Fibroblast of the aortic adventitia (primary cell): Measurements from ENCODE around the gene F11R. TPM values are rescaled to one million over a fixed set of nuclear protein-coding genes. Genes with fewer than 3 reads are reported as not detected.
A peak's percentile ranks its signal among the peaks of the same experiment; 100 is the strongest.

ENCODE experiments used
- DNase-seq: peaks from one replicate; pipeline ENCODE4 v3.0.0-alpha.2; 2010; ENCODE audit warnings: low read depth
- H3K4me3 ChIP-seq: 2 replicates; pipeline ENCODE4 v1.5.1; 2011; ENCODE audit warnings: low read depth, mild to moderate bottlenecking, control low read depth, low read length, moderate library complexity
- CTCF ChIP-seq: IDR thresholded peaks from 2 replicates; pipeline ENCODE4 v1.5.1; 2011; ENCODE audit warnings: mild to moderate bottlenecking, low read length, control low read depth, inconsistent platforms; ENCODE audit not compliant: insufficient read depth
- total RNA-seq: library from RNA; depleted of rRNA; stranded (reverse); fragments of >200 nt; gene quantifications from 2 replicates; pipeline ENCODE4 v1.2.3, GENCODE V29; 2012; ENCODE audit warnings: low replicate concordance

Gene F11R
- total RNA-seq, 1 donor, result 0.36 TPM

GRCh38 chr1:161039546-161039945 is 18.6 kb upstream of the F11R start:
- H3K4me3 ChIP-seq, result no peak overlapping the region
- TF ChIP-seq CTCF, result no peak

GRCh38 chr1:161039154-161039545 is 18.2 kb upstream of the F11R start:
- H3K4me3 ChIP-seq, result peak overlapping the region; percentile 62
- no peak for TF ChIP-seq CTCF
- no peak for DNase-seq

More at GRCh38 chr1:161039546-161039945, 18.6 kb upstream of the F11R start:
- no peak for DNase-seq

GRCh38 chr1:161038523-161039153 is 17.7 kb upstream of the F11R start, which contains the start of gene TSTD1:
TSS of gene TSTD1 (minus strand) at chr1:161038964. CDS start at chr1:161038889, 75 bp downstream.
- no peak for DNase-seq
- TF ChIP-seq CTCF, result no peak
- H3K4me3 ChIP-seq, result peak within 1 kb of the TSS; percentile 62

GRCh38 chr1:161037661-161038522 is 16.9 kb upstream of the F11R start:
- peak overlapping the region; percentile 62 for H3K4me3 ChIP-seq
- no peak for TF ChIP-seq CTCF

GRCh38 chr1:161033751-161034150 is 12.8 kb upstream of the F11R start:
- no peak for DNase-seq

More at GRCh38 chr1:161037661-161038522, 16.9 kb upstream of the F11R start:
- DNase-seq, result no peak

GRCh38 chr1:161032409-161032808 is 11.5 kb upstream of the F11R start:
- no peak overlapping the region for H3K4me3 ChIP-seq
- no peak for DNase-seq
- TF ChIP-seq CTCF, result no peak

More at GRCh38 chr1:161033751-161034150, 12.8 kb upstream of the F11R start:
- no peak for TF ChIP-seq CTCF
- H3K4me3 ChIP-seq, result no peak overlapping the region
